GM19099 (cell line): ENCODE data around the gene WDR18.

Experiments
- POLR2A ChIP-seq: IDR thresholded peaks from 3 replicates; pipeline ENCODE4 v1.6.1; 2011; ENCODE audit warnings: low read depth; ENCODE audit not compliant: insufficient read length; ENCODE audit errors: extremely low read depth

Gene WDR18

GRCh38 chr19:1042689-1043511, 58.8 kb downstream of the WDR18 start:
- no peak for TF ChIP-seq POLR2A
